ENCODE measurements around the gene SDK2.
"Not testable (repeated sequence)": the region's sequence is repeated elsewhere in the genome, so short reads cannot be mapped to it uniquely, and the experiment has no call there.

Gene SDK2

DNA sequence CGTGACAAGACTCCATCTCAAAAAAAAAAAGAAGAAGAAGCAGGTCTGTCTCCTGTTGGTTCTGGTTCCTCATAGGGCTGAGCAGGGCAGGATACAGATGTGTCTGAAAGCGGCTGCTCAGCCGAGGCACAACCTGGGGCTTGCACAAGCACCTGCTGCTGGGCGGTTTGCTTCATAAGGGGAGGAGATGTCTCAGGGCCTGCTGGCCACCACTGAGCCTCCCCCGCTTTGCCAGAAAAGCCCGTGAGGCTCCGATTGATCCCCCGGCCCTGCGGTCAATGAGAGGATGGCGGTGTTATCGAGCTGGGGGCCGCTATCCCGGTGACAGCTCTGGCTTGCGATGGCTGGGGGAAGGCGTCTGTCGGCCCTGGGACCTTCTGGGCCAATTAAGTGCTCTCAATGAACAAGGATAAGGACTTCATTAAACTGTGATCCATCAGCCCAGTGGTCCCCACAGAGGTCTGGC is 162.0 kb downstream of the SDK2 start:
- DNase-seq (ENCODE audit: low spot score), result no peak

DNA sequence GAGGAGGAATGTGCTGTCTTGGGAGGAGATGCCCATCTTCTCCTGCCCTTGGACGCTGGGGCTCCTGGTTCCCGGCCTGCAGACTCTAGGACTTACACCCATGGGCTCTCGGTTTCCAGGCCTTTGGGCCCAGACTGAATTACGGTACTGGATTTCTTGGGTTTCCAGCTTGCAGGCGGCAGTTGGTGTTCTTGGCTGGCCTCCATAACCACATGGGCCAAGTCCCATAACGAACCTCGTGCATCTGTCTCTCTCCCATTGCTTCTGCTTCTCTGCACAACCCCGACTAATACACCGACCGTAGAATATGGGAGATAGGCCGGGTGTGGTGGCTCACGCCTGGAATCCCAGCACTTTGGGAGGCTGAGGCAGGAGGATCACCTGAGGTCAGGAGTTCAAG is 162.6 kb downstream of the SDK2 start:
- DNase-seq (ENCODE audit: low spot score), result no peak

DNA sequence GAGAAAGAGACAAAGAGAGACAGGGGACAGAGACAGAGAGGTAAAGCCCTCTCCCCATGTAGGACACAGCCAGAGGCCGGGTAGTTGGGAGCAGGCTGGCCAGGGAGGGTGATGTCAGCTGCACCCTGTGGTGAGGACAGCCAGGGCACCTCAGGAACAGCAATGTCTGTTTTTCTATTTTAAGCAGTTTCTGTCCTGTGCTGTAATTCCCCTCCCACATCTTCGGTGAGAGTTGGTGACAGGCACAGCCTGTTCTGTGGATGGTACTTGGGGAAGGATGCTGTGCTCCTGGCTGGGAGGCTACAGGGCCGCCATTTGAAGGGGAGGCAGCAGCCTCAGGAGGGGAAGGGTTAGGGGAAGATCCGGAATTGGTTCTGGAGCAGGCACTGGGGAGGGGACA is 163.5 kb downstream of the SDK2 start:
- no peak for DNase-seq (ENCODE audit: low spot score)

DNA sequence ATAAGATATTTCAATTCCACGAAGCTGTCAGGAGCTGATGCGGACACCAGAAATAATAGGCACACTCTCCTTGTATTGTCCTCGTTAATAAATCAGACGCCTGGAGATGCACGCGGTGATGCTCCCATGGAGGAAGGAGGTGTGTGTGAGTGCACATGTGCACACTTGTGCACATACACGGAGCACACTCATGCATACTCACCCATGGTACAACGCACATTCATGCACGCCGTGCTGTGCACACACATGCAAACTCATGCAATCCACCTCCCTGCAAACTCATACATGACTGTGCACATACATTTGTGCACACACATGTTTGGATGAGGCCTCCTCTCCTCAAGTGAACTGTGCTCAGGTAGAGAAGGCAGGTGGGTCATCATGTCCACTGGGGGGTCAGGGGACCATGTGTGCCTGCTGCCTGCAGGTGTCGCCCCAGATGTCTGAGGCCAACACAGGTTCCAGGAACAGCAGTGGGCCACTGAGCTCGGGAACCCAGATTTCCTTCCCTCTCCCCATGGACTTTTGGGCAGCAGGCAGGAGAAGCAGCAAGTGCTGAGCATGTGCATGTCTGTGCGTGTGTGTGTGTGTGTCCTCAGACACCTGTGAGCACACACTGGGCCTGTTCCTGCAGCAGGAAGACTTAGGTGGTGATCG is 165.3 kb downstream of the SDK2 start:
- DNase-seq (ENCODE audit: low spot score), result no peak

DNA sequence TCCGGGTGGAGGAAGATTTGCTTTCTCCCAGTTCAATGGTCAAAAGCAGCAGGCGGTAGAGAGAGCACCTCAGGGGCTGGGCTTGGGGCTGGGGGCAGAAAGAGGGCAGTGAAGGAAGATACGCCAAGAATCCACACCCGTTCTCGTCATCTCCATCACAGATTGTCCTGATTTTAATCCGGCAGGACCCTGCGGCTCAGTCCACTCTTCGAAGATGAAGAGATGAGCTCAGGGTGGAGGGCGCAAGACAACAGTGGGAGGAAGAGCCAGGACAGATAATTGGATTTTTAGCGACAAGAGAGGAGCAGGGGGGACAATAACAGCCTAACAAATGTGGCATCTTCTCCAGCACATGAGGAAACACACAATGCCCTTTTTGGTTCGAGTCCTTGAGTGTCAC is 165.9 kb downstream of the SDK2 start:
- DNase-seq (ENCODE audit: low spot score), result no peak

DNA sequence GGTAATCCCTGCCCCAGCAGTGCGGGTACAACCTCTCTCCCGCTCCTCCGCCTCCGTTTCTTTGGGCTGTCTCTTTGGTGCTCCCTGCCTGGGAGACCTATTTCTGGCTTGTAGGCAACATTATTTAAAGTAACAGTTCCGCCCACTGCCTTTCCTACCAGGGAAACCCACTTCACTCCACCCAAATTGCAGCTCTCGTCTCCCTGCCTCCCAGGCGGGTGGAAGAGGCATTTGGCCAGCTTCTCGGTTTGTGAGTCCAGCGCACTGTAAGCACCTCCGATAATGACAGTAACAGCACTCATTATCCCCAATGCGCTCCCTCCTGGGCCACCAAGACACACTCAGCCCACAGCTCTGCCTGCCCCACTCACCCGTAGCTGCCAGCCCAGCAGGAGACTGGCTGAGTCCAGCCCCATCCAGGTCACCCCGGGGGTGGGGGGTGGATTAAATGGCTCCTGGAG is 167.3 kb downstream of the SDK2 start:
- no peak for DNase-seq (ENCODE audit: low spot score)

DNA sequence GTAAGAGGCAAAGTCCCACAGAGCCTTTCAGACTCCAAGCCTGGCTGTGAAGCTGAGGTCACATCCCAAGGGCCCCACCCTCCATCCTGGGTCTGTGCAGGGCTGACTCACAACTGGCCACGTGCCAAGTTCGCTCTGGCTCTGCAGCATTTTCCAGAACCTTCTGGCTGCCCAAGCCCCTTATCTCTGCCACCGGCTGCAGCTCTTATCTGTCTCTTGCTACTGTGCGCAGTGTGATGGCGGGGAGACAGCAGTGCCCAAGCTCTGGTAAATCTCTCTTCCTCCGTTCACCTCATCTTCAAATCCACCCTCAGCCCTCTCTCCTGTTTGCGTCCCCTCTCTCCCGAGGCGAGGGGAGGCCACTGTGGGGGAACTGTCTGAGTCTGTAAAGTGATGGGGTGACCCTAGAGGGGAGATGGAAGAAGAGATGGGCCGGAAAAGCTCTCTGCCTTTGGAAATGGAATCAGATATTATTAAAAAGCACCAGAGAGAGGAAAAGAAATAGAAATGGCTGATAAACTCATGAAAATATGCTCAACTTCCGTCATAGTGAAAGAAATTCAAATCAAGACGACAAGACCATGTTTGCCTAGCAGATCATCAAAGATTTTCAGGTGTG is 169.8 kb downstream of the SDK2 start:
- peak; percentile 7 for DNase-seq (ENCODE audit: low spot score)

DNA sequence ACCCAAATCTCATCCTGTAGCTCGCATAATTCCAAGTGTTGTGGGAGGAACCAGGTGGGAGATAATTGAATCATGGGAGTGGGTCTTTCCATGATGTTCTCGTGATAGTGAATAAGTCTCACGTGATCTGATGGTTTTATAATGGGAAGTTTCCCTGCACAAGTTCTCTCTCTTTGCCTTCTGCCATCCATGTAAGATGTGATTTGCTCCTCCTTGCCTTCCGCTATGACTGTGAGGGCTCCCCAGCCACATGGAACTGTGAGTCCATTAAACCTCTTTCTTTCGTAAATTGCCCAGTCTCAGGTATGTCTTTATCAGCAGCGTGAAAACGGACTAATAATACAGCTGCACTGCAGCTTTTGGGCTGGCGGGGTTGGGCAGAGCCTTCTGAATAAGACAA is 171.5 kb downstream of the SDK2 start:
- not testable (repeated sequence) for DNase-seq (ENCODE audit: low spot score)

DNA sequence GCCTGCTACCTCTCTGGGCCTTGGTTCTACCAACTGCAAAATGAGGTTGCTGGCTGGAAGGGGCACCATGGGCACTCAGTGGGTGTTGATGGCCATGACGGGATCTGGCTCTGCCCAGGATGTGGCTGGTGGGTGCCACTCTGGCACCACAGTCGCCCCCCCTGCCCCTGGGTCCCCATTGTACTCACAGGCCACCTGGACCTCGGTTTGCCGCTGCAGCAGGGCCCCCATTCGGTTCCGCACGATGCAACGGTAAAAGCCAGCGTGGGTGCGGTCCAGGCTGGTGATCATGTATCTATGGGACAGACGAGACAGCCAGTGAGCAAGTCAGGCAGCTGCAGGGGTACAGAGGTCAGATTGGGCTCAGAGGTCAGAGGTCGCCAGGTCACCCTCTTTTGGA is 172.3 kb downstream of the SDK2 start:
- no peak for DNase-seq (ENCODE audit: low spot score)

DNA sequence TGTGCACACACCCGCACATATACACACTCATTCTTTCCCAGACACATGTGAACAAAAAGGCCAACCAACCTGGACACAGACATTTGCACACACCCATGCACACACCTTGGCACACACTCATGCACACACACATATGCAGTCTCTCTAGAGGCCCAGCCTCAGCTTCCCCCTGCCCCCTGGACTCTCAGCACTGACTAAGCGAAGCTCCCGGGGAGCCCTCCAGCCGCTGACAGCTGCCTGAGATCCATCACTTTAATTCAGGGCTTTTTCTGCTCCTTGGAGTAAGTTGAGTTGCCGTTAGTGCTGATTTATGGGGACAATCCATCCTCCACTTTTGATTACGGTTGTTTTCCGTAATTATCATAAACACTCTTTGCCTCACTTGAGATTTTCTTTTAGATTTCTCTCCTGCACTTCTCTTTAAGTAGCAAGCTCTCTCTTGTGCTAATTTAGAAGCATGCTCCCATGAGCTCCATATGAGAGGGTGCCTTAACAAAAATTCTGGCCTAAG is 173.9 kb downstream of the SDK2 start:
- no peak for DNase-seq (ENCODE audit: low spot score)

DNA sequence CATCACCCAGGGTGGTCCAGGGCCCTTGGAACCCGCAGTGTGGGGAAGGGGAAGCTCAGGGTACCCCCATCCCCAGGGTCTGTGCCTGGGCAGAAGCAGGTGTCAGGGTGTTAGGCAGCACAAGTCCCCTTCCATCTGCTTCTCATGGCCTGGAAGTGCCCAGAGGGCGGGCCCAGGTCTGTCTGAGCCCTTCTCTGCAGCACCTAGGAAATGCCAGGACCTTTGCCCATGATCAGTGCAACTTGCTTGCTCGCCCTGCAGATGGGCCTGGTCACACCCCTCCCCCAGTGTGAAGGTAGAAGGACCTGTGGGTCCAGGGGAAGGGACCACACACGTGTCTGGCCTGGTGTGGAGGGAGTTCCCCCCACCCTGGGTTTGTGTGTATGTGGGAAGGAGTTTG is 174.9 kb downstream of the SDK2 start:
- no peak for DNase-seq (ENCODE audit: low spot score)

DNA sequence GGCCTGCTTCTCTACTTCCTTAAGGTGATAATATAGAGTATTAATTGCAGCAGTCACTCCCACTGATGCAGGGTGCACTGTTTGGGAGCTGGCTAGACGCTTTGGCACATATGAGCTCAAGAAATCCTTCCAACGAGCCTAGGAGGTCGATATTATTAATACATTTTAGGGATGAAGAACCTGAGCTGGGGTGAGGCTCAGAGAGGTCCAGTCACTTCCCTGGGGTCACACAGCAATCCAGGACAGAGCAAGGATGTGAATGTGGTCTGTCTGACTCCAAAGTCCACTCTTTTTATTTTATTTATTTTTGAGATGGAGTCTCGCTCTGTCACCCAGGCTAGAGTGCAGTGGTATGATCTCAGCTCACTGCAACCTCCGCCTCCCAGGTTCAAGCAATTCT is 176.0 kb downstream of the SDK2 start:
- DNase-seq (ENCODE audit: low spot score), result no peak

DNA sequence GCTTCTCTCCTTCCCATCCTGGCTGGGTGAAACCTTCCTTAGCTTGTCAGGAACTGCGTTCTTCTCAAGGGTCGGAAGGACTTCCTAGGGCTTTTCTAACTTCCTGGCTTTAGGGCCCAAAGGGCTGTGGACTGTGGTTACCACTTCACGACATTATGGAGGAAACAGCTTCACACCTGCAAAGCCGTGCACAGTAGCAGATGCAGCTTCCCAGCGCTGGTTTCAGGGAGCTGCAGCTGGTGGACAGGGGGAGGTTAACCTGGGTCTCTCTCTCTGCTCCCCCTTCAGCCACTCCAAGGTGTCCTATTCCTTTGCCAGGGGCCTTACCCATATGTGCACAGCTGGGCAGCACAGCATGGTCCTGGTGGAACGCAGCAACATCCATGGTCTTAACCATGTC is 176.6 kb downstream of the SDK2 start:
- no peak for DNase-seq (ENCODE audit: low spot score)

DNA sequence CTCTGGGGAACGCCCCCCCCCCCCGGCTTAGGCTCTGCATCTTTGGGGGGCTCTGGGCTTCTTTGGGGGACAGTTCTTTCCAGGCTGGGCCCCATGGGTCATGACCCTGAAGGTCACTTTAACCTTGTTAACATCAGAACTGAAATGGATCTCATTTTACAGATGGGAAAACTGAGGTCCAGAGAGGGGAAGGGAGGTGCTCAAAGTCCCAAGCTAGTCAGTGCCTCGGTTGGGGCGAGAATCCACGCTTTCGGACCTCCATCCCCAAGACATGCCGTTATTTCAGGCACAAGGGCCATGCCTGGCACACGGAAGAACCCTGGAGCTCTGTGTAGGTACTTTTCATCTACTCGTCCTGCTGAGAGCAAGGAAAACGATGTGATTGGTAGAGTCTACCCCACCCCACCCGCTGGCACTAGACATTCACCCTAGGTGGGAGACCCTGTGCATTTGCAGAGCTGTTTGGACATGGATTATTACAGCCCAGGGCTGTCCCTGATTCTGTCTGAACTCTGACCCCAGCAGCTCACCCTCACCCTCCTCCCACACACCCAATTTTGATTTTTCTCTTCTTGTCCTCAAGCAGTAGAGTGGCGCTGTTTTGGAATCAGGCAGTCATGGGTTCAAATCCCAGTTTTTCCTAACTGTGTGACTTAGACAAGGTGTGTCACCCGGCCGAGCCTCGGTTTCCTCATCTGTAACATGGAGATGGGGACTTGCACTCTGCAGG is 177.4 kb downstream of the SDK2 start:
- no peak for DNase-seq (ENCODE audit: low spot score)

DNA sequence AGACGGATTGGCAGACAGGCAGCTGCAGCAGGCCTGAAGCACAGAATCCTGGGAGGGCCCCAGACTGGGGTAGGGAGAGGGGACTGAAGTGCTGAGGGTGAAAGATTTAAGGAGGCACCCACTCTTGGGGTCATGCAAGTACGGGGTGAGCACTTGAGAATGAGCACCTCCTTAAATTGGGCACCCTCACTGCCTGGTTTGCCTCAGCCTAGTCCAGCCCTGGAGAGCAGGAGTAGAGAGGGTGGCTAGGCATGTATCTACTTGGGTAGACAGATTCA is 178.4 kb downstream of the SDK2 start:
- no peak for DNase-seq (ENCODE audit: low spot score)

DNA sequence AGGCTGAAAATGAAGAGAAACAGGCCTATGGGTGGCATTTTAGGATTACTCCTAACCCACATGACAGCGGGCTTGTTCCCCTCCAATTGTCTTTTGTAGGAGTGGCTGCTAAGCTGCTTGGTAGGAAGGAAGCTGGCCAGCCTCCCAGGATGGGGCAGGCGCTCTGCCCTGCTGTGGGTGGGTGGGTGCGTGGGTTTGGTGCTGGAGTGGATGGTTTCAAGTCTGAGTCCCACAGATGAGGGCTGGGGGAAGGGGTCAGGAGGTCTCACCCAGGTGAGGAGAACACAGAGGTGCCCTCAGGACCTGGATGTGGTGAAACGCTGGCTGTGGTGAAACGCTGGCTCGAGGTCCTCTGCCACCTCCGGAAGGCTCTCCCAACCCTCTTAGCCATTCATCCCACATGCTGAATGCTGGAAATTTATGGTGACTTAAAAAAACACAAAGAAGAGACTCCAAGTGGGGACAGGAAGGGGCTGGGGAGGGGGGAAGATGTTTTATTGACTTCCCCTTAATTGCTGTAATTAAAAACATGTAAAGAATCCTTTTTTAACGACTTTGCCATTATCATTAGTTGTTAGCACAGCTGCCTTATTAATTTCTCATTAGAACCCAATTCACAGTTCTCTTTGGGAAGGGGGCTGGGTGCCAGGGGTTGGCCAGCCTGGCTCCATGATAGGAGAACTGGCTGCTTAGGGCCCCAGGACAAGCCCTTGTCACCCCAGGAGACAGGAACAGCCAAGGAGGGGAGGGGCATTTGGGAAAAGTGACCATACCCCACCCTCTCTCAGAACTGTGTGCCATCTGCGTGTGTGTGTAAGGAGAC is 178.9 kb downstream of the SDK2 start:
- no peak for DNase-seq (ENCODE audit: low spot score)

DNA sequence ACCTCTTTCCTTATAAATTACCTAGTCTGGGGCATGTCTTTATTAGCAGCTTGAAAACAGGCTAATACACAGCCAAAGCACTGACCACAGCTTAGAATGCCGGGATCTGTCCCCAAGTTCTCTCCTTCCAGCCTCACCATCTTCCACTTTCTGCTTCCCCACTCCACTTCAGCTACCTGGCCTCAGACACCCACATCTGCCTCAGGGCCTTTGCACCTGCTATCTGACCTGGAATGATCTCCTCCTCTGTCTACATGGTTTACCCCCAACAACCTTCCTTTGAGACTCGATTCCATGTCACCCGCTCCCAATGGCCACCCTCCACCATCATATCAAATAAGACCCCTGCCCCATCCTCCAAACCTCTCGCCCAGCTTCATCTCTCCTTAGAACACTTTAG is 179.8 kb downstream of the SDK2 start:
- no peak for DNase-seq (ENCODE audit: low spot score)

DNA sequence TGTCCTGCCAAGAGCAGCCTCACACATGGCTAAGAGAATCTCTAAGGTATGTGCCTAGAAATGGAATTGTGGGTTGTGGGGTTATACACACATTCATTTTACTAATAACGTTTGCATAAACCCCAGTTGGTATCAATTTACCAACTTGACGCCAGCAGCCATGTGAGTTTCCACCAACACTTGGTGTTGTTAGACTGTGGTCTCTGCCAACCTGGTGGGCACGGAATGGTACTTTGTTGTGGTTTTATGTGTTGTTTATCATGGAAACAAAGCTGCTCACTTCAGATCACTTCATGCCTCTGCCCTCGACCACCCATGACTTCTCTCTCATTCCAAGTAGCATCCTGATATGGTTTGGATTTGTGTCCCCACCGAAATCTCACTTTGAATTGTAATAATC is 180.4 kb downstream of the SDK2 start:
- DNase-seq (ENCODE audit: low spot score), result no peak

DNA sequence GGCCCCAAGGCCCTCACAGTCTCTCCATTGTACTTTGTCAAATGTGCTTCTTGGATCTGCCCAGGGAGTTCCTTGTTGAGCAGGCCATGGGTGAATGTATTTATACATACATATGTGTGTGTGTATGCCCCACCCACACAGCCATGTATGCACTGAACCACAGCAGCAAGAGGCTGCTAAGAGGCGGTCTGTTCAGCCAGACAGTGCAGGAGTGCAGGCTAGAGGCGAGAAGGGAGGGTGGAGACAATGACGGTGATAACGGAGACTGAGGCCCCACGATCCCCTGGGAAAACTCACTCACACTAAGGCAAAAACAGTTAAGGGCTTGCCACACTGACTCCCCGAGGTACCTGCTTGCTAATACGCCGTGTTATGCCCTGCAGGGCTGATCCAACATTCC is 181.4 kb downstream of the SDK2 start:
- no peak for DNase-seq (ENCODE audit: low spot score)

DNA sequence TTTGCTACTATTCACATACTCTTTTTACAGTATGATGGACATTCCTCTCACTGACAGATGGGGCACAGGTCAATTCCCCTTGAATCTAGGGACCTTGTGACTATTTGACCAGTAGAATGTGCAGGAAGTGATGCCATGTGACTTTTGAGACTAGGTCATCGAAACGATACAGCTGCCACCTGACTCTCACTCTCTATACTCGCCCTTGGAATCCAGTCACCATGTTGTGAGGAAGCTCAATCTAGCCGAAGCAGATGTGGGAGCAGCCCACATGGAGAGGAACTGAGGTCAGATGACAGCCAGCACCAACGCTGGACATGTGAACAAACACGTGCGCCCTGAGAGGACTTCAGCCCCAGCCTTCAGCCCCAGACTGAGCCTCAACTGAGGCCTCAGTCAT is 184.3 kb downstream of the SDK2 start:
- DNase-seq (ENCODE audit: low spot score), result no peak

DNA sequence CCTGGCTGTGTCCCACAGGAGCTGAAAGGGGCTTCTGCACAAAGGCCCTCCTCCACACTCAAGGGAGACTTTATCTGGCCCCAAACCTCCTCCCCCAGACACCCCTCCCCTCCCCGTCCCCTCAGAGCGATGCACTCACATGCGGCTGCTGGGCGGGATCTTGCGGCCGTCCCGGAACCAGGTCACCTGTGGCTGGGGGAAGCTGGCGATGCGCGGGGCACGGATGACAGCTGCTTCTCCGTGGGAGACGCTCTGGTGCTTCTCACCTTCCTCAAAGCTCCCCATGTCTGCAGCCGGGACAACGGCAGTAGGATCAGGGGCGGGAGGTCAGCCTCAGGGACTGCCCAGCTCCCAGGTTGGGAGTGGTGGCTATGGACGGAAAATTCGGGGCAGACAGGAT is 188.5 kb downstream of the SDK2 start:
- no peak for DNase-seq (ENCODE audit: low spot score)

DNA sequence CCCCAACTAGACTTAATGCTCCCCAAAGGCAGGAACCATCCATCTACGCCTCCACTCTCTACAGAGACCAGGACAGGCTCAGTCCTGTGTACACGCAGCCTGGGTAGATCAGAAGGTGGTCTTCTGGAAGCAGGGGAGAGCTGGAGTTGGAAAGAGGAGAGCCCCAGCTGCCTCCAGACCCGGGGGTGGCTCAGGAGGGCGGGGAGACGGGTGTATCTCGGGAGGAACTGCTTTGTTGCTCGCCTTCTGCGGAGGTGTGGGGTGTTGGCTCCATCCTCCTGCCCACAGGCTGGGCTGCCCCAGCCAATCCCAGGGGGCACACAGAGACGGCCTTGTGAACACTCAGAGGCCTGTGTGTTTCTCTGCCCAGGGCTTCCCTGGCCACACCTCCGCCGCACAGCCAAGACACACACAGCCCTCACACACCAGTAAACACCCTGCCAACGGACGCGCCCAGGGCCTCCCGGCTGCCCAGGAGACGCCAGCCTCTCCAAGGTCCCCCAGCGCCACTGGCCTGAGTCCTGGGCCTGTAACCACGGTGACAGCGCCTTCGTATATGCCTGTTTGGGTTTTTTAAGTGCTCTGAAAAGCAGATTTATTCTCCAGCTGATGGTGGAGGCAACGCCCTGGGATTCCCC is 189.1 kb downstream of the SDK2 start:
- DNase-seq (ENCODE audit: low spot score), result no peak
